HepG2 (cell line): ENCODE measurements around the gene EMC8. TPM values are rescaled to one million over a fixed set of nuclear protein-coding genes. Genes with fewer than 3 reads are reported as not detected.

Experiments used
- ATAC-seq: fragments of 200-7000 bp; cut with Tn5 transposase; 3 replicates; pipeline ENCODE4 v1.9.1; 2020; ENCODE audit warnings: mild to moderate bottlenecking, moderate library complexity
- BruUV-seq: library from RNA; stranded (reverse); fragments of 400-500 nt; replicated peaks from 2 replicates; lab custom pipeline; 2021; lab: Mats Ljungman, UMichigan
- CTCF ChIA-PET: fragments of 300-600 bp; formaldehyde crosslinking; extraction: SDS; loops from one replicate; lab custom pipeline; 2021; ENCODE audit warnings: low total read pairs, inconsistent platforms, low intra/inter-chr PET ratio; lab: Yijun Ruan, JAX
- POLR2A ChIA-PET: fragments of 350-600 bp; sonication (Branson Sonifier 250); formaldehyde crosslinking; loops from one replicate; lab custom pipeline; 2020; ENCODE audit warnings: antibody characterized with exemption, inconsistent platforms; lab: Yijun Ruan, JAX
- DNase-seq: peaks from one replicate; pipeline ENCODE4 v3.0.0-alpha.2; 2015; ENCODE audit warnings: low spot score
- FAIRE-seq: peaks from 3 replicates; lab custom pipeline; 2011; peaks lifted over from hg19 to GRCh38; lab: Jason Lieb, UNC
- H2AFZ ChIP-seq: one replicate; pipeline ENCODE4 v1.6.1; 2011; ENCODE audit warnings: low read length, inconsistent platforms
- H3K27ac ChIP-seq: fragments of 300-600 bp; 3 replicates; pipeline ENCODE4 v1.8.0; 2011; ENCODE audit warnings: mixed run types, mild to moderate bottlenecking, mixed read lengths, low read length, inconsistent platforms; ENCODE audit not compliant: insufficient read depth; ENCODE audit errors: extremely low read length
- H3K27me3 ChIP-seq, 2 experiments: fragments of 200-600 bp in 1 of 2; 2 replicates in 1 of 2; 3 replicates in 1 of 2; pipeline versions ENCODE4 v1.6.0 to v1.8.0; 2011; ENCODE audit warnings: low read length in 2 of 2, mild to moderate bottlenecking in 2 of 2, moderate library complexity in 2 of 2, inconsistent platforms in 1 of 2; ENCODE audit not compliant: insufficient read depth in 2 of 2, control insufficient read depth in 1 of 2
- H3K36me3 ChIP-seq, 2 experiments: fragments of 200-600 bp in 1 of 2; replicated peaks in 1 of 2; 2 replicates in 1 of 2; 3 replicates in 1 of 2; pipeline versions ENCODE4 v1.5.1 to v1.8.0; 2011; ENCODE audit warnings: low read length in 2 of 2, inconsistent platforms in 1 of 2; ENCODE audit not compliant: insufficient read depth in 2 of 2, control insufficient read depth in 1 of 2
- H3K4me1 ChIP-seq: 2 replicates; pipeline ENCODE4 v1.5.1; 2012; ENCODE audit warnings: low read length, inconsistent platforms; ENCODE audit not compliant: insufficient read depth
- H3K4me2 ChIP-seq: 2 replicates; pipeline ENCODE4 v1.6.0; 2011; ENCODE audit warnings: low read depth, low read length, inconsistent platforms
- H3K4me3 ChIP-seq, 3 experiments: fragments of 200-600 bp in 1 of 3; sonication (generic), shearing (Covaris generic) in 1 of 3; replicated peaks in 1 of 3; 2 replicates each; pipeline ENCODE4 v1.5.1; 2011 to 2016; ENCODE audit warnings: low read length in 3 of 3, inconsistent platforms in 2 of 3, low read depth in 2 of 3, mild to moderate bottlenecking in 2 of 3, control low read depth in 1 of 3, mixed read lengths in 1 of 3; ENCODE audit not compliant: insufficient read depth in 1 of 3
- H3K79me2 ChIP-seq: one replicate; pipeline ENCODE4 v1.6.1; 2011; ENCODE audit warnings: low read length, inconsistent platforms; ENCODE audit not compliant: insufficient read depth
- H3K9ac ChIP-seq: 2 replicates; pipeline ENCODE4 v1.6.0; 2011; ENCODE audit warnings: mild to moderate bottlenecking, low read depth, low read length, inconsistent platforms; ENCODE audit not compliant: insufficient read depth
- H3K9me3 ChIP-seq: 2 replicates; pipeline ENCODE4 v1.5.1; 2012; ENCODE audit warnings: mild to moderate bottlenecking, low read length
- H4K20me1 ChIP-seq: 2 replicates; pipeline ENCODE4 v1.6.0; 2011; ENCODE audit warnings: inconsistent platforms, mild to moderate bottlenecking, low read length, moderate library complexity; ENCODE audit not compliant: insufficient read depth
- ATF7-NPFF ChIP-seq: sonication (generic); formaldehyde crosslinking; IDR thresholded peaks from 2 replicates; pipeline ENCODE4 v1.8.1; 2023; ENCODE audit warnings: mild to moderate bottlenecking, low read depth, missing genetic modification reagents, moderate library complexity
- BHLHE40 ChIP-seq: IDR thresholded peaks from 2 replicates; pipeline ENCODE4 v1.6.1; 2011; ENCODE audit warnings: low read length, improper control_type of control experiment
- BRCA1 ChIP-seq: sonication (generic); formaldehyde crosslinking; IDR thresholded peaks from 2 replicates; pipeline ENCODE4 v1.4.0; 2020; ENCODE audit warnings: missing genetic modification reagents
- CENPBD1 ChIP-seq: sonication (generic); formaldehyde crosslinking; IDR thresholded peaks from 2 replicates; pipeline ENCODE4 v1.8.0; 2022; ENCODE audit warnings: missing genetic modification reagents, low read depth, mild to moderate bottlenecking, borderline replicate concordance
- EZH2 ChIP-seq: conservative IDR thresholded peaks from 2 replicates; pipeline ENCODE4 v1.6.1; 2012; ENCODE audit warnings: mild to moderate bottlenecking, low read depth, low read length, moderate library complexity
- HMGXB4 ChIP-seq, 2 experiments: sonication (generic) in 1 of 2; formaldehyde crosslinking in 1 of 2; IDR thresholded peaks; 2 replicates each; pipeline versions ENCODE4 v1.4.0 to v1.6.1; 2018 to 2020; ENCODE audit warnings: missing genetic modification reagents in 2 of 2, borderline replicate concordance in 1 of 2, low read depth in 1 of 2, mild to moderate bottlenecking in 1 of 2, missing biosample characterization in 1 of 2
- ISL2 ChIP-seq: sonication (generic); formaldehyde crosslinking; IDR thresholded peaks from 2 replicates; pipeline ENCODE4 v1.5.0; 2020; ENCODE audit warnings: missing genetic modification reagents
- JUN ChIP-seq: sonication (generic); formaldehyde crosslinking; IDR thresholded peaks from 2 replicates; pipeline ENCODE4 v1.4.0; 2020; ENCODE audit warnings: mild to moderate bottlenecking, missing genetic modification reagents
- KAT8 ChIP-seq: IDR thresholded peaks from 2 replicates; pipeline ENCODE4 v1.6.1; 2016; ENCODE audit warnings: missing genetic modification reagents, missing compliant biosample characterization
- MXI1 ChIP-seq: IDR thresholded peaks from 3 replicates; pipeline ENCODE4 v1.6.1; 2012; ENCODE audit warnings: low read depth, low read length, inconsistent platforms, borderline replicate concordance
- MYC ChIP-seq: sonication (generic); formaldehyde crosslinking; IDR thresholded peaks from 2 replicates; pipeline ENCODE4 v1.9.0; 2021; ENCODE audit warnings: missing genetic modification reagents, borderline replicate concordance
- NFRKB ChIP-seq: fragments of 450-650 bp; IDR thresholded peaks from 2 replicates; pipeline ENCODE4 v1.6.1; 2017
- PAF1 ChIP-seq: IDR thresholded peaks from 2 replicates; pipeline ENCODE4 v1.6.1; 2016; ENCODE audit warnings: missing genetic modification reagents, missing compliant biosample characterization
- SIN3B ChIP-seq: fragments of 150-350 bp; IDR thresholded peaks from 2 replicates; pipeline ENCODE4 v1.6.1; 2014; ENCODE audit warnings: low read length
- TFE3 ChIP-seq: IDR thresholded peaks from 2 replicates; pipeline ENCODE4 v1.6.1; 2016
- THRA ChIP-seq: sonication (generic); formaldehyde crosslinking; IDR thresholded peaks from 2 replicates; pipeline ENCODE4 v1.4.0; 2020; ENCODE audit warnings: missing genetic modification reagents, borderline replicate concordance
- TRIM24 ChIP-seq: sonication (generic); formaldehyde crosslinking; IDR thresholded peaks from 2 replicates; pipeline ENCODE4 v1.8.0; 2022; ENCODE audit warnings: mild to moderate bottlenecking, missing genetic modification reagents
- ZNF878 ChIP-seq: sonication (generic); formaldehyde crosslinking; IDR thresholded peaks from 2 replicates; pipeline ENCODE4 v1.8.1; 2023; ENCODE audit warnings: mild to moderate bottlenecking, missing genetic modification reagents, moderate library complexity
- ZSCAN31 ChIP-seq: sonication (generic); formaldehyde crosslinking; IDR thresholded peaks from 2 replicates; pipeline ENCODE4 v1.5.0; 2020; ENCODE audit warnings: low read depth, mild to moderate bottlenecking, missing genetic modification reagents
- WGBS: methylation state at CpG from one replicate; pipeline ENCODE4 v1.1.6; 2017; ENCODE audit warnings: low lambda C conversion rate; 5-methylcytosine and 5-hydroxymethylcytosine counted together
- in situ Hi-C: cut with HindIII; loops from 2 replicates; pipeline ENCODE4 v1.10.0; 2017; ENCODE audit warnings: low pct_unique_long_range_greater_than_20kb; ENCODE audit not compliant: extremely low pct_ligation_motif_present
- intact Hi-C: fragments of 100-400 bp; cut with micrococcal nuclease; formaldehyde crosslinking; loops from one replicate; pipeline ENCODE4 v1.10.0; 2022; ENCODE audit not compliant: unreplicated experiment
- polyA plus RNA-seq, 8 experiments: library from polyadenylated mRNA; depleted of rRNA in 3 of 8; stranded (reverse) in 7 of 8; unstranded in 1 of 8; fragments of >200 nt; fragmentation: Illumina TruSeq in 4 of 8; extraction: Trizol in 4 of 8; gene quantifications; 2 replicates each; pipeline versions ENCODE4 v1.2.1 to v1.2.3, GENCODE V29; 2011 to 2016; ENCODE audit warnings: low read depth in 4 of 8, missing spikeins in 1 of 8, mixed read lengths in 1 of 8; ENCODE audit not compliant: insufficient read depth in 1 of 8
- total RNA-seq, 5 experiments: library from RNA; depleted of rRNA; stranded (reverse); fragments of >200 nt; fragmentation: Illumina TruSeq; extraction: Trizol; gene quantifications; 2 replicates each; pipeline ENCODE4 v1.2.3, GENCODE V29; 2016; ENCODE audit warnings: low read depth in 1 of 5

Gene EMC8
- total and polyA plus RNA-seq, 2 of the 13 experiments (the other 11 are each of a cell fraction or from before 2014, with no cell fraction given): 55.0 to 76.0 TPM

GRCh38 chr16:85847681-85848601 is 48.6 kb upstream of the EMC8 start:
- ATAC-seq (peak; percentile 92), DNase-seq (peak; percentile 96), FAIRE-seq (peak; percentile 96)
- ChIA-PET POLR2A (interaction anchor here (1.0 kb wide), 2 partner anchors 27 to 50 kb away, joined by 3 to 5 read pairs; no protein-coding TSS in a partner anchor), CTCF (no interaction called here)
- peak overlapping the region; percentile 99 for H3K4me2 ChIP-seq
- peaks cover 84% of the 10 kb centered on the region for H3K4me1 ChIP-seq
- intact Hi-C loops: no loop called here
- in situ Hi-C loops: no loop called here
- BruUV-seq: no TSS peak
- H3K4me3 ChIP-seq: peak overlapping the region; percentile 32 to 76 (median 58)
- H4K20me1 ChIP-seq: no peaks in the 10 kb centered on the region
- no peaks in the 10 kb centered on the region for H3K79me2 ChIP-seq
- H3K9ac ChIP-seq: peak overlapping the region; percentile 61
- H3K27me3 ChIP-seq: peaks cover 0 to 3% of the 10 kb centered on the region in 2 experiments; a peak in 1 of 5 replicates
- no peaks in the 10 kb centered on the region for H3K36me3 ChIP-seq
- H2AFZ ChIP-seq: peak overlapping the region; percentile 57
- H3K27ac ChIP-seq: peak overlapping the region; percentile 84
- no peaks in the 10 kb centered on the region for H3K9me3 ChIP-seq
- WGBS: 5% methylated on average over 37 of the region's 39 CpGs
- TF ChIP-seq SIN3B (no peak), ZSCAN31 (CRISPR knock-in tag) (peak; percentile 62), MYC (CRISPR knock-in tag) (peak; percentile 72), HMGXB4 (CRISPR knock-in tag; IDR thresholded peaks at IDR 0.05; ENCODE audit: borderline replicate concordance in 1 of 2, low read depth in 1 of 2) (peak; percentile 24 to 57; a peak in 2 of 4 replicates), EZH2 (no peak), THRA (peak; percentile 79), KAT8 (CRISPR knock-in tag) (peak; percentile 90), BRCA1 (CRISPR knock-in tag) (no peak; the same call in 1 of the 2 replicates), JUN (CRISPR knock-in tag) (no peak; the same call in 1 of the 2 replicates), BHLHE40 (no peak), ZNF878 (CRISPR knock-in tag) (no peak), TFE3 (CRISPR knock-in tag) (peak; percentile 61), CENPBD1 (no peak), ISL2 (CRISPR knock-in tag) (peak; percentile 83), MXI1 (no peak), NFRKB (no peak), TRIM24 (CRISPR knock-in tag) (peak; percentile 91; the same call in 1 of the 2 replicates), ATF7-NPFF (CRISPR knock-in tag) (0 out of 2 replicates have a peak, but pooled peaks have one; percentile 22), PAF1 (CRISPR knock-in tag) (no peak)
